MM.1S (cell line): Measurements from ENCODE around the gene SPATA13.

Experiments
- EZH2 ChIP-seq: fragments of 300-600 bp; sonication (generic); optimal IDR thresholded peaks from 2 replicates; pipeline ENCODE3; 2017; ENCODE audit warnings: low read depth, mild to moderate bottlenecking, antibody characterized with exemption, low read length, mixed read lengths
- TF ChIP-seq, protein P1 (sequence below): fragments of 300-600 bp; sonication (generic); IDR thresholded peaks from 2 replicates; pipeline ENCODE4 v1.5.1; 2016; ENCODE audit warnings: antibody characterized with exemption, low read length, mixed read lengths

DNA sequence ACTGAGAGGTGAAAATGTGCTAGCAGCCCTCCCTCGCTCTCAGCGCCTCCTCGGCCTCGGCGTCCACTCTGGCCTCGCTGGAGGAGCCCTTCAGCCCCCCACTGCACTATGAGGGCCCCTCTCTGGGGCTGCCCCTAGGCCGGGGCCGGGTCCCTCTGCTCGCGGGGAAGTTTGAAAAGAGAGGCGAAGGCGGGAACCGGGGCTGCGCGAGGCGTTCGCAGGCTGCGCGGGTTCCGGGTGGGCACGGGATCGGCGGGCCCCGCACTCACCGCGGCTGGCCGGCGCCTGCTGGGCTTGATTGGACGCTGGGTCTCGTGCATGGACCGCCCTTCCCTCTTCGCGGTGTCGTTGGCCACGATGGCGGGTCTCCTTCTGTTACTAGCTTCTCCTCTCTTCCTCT lies 178.2 kb downstream of the SPATA13 start:
- TF ChIP-seq, protein P1, sequence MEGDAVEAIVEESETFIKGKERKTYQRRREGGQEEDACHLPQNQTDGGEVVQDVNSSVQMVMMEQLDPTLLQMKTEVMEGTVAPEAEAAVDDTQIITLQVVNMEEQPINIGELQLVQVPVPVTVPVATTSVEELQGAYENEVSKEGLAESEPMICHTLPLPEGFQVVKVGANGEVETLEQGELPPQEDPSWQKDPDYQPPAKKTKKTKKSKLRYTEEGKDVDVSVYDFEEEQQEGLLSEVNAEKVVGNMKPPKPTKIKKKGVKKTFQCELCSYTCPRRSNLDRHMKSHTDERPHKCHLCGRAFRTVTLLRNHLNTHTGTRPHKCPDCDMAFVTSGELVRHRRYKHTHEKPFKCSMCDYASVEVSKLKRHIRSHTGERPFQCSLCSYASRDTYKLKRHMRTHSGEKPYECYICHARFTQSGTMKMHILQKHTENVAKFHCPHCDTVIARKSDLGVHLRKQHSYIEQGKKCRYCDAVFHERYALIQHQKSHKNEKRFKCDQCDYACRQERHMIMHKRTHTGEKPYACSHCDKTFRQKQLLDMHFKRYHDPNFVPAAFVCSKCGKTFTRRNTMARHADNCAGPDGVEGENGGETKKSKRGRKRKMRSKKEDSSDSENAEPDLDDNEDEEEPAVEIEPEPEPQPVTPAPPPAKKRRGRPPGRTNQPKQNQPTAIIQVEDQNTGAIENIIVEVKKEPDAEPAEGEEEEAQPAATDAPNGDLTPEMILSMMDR: no peak
- TF ChIP-seq EZH2: no peak
